NB4 (cell line): ENCODE data around the gene CASZ1.

Experiments
- CTCF ChIP-seq: IDR thresholded peaks from one replicate; pipeline ENCODE4 v1.5.1; 2012; ENCODE audit warnings: low read depth, low read length
- MAX ChIP-seq: IDR thresholded peaks from 2 replicates; pipeline ENCODE4 v1.6.1; 2011; ENCODE audit warnings: low read depth, low read length
- MYC ChIP-seq: IDR thresholded peaks from 2 replicates; pipeline ENCODE4 v1.6.1; 2011; ENCODE audit warnings: low read depth, low read length
- POLR2A ChIP-seq: IDR thresholded peaks from 2 replicates; pipeline ENCODE4 v1.6.1; 2011; ENCODE audit warnings: mild to moderate bottlenecking; ENCODE audit not compliant: insufficient read length; ENCODE audit errors: extremely low read depth

GRCh38 chr1:10641976-10642375, 154.5 kb downstream of the CASZ1 start:
- TF ChIP-seq CTCF (no peak), POLR2A (no peak), MYC (no peak), MAX (no peak)
